Erythroblast (primary cell): ENCODE data around the gene VSX1.
A peak's percentile ranks its signal among the peaks of the same experiment; 100 is the strongest.

Source experiments
- DNase-seq, 2 experiments: peaks; one replicate each; lab custom pipeline; 2025; lab: John Stamatoyannopoulos, UW
- GATA1 ChIP-seq: IDR thresholded peaks from 2 replicates; pipeline ENCODE4 v1.6.1; 2011; ENCODE audit warnings: low read depth, mild to moderate bottlenecking, control low read depth, low read length, moderate library complexity
- POLR2A ChIP-seq: IDR thresholded peaks from 2 replicates; pipeline ENCODE4 v1.6.1; 2011; ENCODE audit warnings: mild to moderate bottlenecking, low read length

VSX1 gene

DNA sequence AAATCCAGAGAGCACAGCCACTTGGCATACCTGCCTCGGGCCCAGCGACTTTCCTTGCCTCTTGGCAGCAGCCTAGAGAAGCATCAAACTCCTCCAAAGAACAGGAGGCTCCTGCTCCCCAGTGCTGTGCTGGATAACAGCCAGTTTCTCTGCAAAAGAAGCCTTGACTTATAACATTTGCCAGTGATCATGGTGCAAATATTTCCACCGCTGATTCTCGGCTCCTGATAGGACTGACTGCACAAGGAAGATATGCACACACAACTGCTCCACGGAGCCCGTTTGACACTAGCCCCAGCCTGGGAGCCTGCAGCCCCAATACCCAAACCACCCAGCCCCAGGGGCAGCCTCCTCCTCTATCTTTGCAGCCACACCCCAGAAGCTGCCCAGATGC, 41.5 kb downstream of the VSX1 start:
- TF ChIP-seq POLR2A (peak; percentile 50), GATA1 (no peak)

DNA sequence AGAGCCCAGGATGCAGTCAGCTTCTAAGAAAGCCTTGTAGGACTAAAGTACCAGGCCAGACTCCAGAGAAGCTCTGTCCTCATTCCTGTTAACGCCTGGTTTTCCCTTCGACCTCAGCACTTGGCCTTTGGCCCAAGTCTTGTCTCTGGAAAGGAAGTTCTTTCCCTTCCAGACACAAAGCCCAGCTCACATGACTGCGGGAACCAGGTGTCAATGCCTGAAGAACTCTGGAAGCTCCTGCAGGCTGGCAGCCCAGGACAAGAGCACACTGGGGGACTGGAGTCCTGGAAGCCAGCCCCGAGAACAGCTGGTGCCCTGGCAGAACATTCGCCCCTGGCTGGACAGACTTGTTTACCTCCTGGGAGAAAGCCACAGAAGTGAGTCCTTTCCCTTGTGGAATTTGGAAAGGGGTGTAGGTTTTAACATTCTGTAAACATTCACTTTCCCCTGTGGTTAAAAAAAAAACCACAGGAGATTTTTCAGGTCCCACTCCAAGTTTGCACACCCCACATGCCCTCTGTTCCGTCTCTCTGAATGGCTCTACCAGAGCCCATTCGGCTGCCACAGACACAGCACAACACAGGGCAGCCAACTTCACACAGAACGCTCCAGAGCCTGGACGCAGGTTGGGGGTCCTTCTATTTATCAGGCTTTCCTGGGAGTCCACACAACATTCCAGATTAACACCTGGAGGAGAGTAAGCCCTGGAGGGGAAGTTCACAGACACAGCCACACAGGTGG, 42.1 kb downstream of the VSX1 start:
- TF ChIP-seq POLR2A (no peak), GATA1 (no peak)
- DNase-seq, result no peak

More for the DNA sequence above, 41.5 kb downstream of the VSX1 start:
- DNase-seq, result peak; percentile 89 to 96

DNA sequence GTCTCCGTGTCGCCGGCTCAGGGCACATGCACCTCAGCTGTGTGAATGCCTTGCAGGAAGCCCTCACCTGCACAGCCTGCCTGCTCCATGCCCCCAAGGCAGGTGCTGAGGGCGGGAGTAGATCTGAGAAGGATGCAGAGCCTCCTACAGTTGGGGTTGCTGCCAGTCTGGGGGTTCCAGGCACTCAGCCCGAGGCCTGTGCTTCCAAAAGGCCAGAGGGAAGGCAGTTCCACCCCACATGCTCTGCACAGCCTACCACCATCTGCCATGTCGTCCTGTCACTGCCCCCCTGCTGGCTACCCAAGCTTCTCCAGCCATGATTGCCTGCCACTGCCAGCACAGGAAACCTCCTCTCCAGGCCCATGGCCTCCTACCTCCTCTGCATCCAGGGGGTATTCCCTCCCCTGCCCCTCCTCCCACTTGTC, 43.3 kb downstream of the VSX1 start:
- DNase-seq, result no peak
- TF ChIP-seq POLR2A, result no peak
- no peak for TF ChIP-seq GATA1

DNA sequence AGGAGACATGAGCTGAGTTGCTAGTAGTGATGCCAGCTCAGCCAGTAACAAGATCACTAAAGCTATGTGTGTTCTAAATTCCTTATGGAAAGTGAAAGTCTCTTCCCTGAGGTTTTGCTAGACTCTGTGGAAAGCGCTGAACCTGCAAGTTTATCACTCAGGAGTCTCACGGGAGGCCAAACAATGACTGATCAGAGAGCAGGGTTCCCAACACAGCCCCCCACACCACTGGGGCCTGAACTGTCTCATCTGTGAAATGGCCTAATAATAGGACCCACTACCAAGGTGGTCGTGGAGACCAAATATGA, 43.9 kb downstream of the VSX1 start:
- no peak for TF ChIP-seq GATA1
- no peak for TF ChIP-seq POLR2A
- no peak for DNase-seq

DNA sequence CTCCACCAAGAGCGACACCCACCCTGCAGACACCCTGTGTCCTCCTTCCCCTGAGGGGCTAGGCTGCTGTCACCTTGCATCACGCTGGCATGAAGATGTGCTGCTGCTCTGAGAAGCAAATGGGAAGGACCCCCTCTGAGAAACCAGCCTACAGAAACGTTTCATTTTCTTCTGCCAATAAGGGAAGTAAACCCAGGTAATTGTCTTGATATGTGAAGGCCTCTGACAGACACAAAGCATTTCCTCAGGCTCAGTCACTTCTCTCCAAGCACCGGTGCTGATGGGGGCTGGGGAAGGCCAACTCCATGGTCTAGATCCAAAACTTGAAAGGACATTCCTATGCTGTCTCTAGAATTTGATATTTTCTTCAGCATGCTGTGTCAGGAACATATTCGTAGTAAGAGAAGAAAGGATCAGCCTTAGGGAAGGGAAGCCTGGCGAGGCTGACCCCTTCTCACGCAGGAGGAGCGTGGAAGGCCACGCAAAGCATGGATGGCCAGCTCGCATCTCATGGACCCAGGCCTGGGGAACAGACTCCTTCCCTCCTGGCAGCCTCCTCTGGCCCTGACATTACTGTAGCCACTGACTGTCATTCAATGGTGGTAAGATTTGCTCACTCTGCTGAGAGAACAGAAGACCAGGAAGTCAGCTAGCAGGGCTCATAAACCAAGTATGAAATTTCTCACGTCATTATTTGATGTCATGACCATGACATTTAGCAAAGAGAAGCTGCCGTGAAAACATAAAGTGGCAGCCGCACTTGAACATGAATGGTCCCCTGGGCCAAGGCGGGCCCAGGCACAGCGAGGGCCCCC, 44.4 kb downstream of the VSX1 start:
- no peak for TF ChIP-seq GATA1
- no peak for TF ChIP-seq POLR2A

DNA sequence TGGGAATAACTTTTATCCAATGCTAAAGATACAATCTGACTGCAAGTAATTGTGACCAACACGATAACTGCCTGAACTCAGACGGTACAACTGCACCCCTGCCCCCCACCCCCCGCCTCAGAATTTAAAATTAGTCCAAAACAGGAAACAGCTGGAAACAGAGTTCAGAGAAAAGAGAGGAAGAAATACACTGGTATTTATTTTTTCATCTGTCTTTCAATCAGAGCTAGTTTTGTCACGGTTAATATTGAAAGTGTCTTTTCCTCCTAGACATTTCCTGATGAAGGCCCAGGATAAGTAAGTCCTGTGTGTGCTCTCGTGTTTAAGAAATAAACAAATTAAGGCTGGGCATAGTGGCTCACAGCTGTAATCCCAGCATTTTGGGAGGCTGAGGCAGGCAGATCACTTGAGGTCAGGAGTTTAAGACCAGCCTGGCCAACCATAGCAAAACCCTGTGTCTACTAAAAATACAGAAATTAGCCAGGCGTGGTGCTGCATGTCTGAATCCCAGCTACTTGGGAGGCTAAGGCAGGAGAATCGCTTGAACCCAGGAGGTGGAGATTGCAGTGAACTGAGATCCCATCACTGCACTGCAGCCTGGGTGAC, 45.5 kb downstream of the VSX1 start:
- TF ChIP-seq GATA1 (no peak), POLR2A (no peak)
- peak; percentile 23 to 32 for DNase-seq

More for the DNA sequence above, 44.4 kb downstream of the VSX1 start:
- no peak for DNase-seq

DNA sequence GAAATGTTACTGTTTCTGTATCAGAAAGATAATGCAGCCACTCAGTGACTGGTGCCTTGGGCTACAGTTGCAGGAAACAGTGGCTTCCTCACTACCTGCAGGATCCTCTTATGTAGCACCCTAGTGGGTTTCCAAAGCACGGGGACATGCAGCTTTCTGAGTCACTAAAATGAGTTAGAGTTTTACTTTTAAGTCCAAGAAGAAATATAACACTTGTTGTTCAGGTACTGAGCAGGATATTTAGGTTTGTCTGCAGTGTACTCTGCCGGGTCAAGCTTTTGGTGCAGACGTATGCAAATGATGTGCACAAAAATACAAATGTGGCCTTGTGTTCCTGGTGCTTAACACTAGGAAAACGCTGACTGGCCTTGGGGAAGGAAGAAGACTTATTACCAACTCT, 46.0 kb downstream of the VSX1 start:
- peak; percentile 18 to 29 for DNase-seq
- no peak for TF ChIP-seq POLR2A
- TF ChIP-seq GATA1, result no peak

DNA sequence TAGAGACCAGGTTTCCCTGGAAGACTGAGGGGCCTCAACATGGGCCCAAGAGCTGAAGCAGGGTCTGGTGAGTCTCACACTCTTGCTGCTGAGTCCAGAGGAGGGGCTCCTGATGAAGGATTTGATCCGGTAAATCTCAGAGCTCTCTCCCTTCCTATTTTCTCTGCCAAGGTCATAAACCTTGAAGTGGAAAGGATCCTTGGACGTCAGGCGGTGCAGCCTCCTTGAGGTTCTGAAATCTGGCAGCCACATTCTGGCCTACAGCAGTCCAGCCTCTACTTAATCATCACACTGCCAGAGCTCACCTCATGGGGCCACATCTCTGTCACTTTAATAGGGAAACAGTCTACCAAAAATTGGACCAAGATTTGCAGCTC, 48.0 kb downstream of the VSX1 start:
- TF ChIP-seq GATA1 (no peak), POLR2A (no peak)
- DNase-seq, result no peak

DNA sequence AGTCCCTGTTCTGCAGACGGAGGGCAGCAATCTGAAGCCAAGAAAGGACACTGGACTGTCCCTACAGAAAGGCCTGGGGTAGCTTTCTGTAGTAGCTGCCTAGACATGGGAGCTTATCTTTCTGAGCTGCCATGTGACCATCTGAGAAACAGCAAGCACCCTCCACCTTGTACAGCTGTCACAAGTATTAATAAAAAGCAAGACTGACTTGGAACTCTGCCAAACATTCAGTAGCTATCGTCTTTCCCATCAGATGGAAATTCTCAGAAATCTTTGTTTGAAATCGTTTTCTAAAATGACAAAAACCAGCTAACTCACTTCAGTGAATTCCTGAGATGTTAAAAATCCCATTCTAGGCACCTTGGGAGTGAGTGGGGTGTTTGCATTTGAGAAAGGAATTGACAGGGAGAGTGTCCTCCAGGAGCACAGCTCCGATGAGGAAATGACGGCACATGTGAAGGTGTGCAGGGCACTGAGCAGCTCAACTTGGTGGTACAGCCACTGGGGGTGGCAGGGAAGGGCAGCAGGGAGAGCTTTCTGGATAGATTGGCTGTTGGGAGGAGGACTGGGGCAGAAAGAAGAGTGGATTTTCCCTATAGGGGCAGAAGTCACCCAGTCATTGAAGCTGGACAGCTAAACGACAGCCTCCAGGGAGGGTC, 48.5 kb downstream of the VSX1 start:
- DNase-seq, result peak; percentile 48 to 58
- TF ChIP-seq POLR2A (no peak), GATA1 (no peak)

DNA sequence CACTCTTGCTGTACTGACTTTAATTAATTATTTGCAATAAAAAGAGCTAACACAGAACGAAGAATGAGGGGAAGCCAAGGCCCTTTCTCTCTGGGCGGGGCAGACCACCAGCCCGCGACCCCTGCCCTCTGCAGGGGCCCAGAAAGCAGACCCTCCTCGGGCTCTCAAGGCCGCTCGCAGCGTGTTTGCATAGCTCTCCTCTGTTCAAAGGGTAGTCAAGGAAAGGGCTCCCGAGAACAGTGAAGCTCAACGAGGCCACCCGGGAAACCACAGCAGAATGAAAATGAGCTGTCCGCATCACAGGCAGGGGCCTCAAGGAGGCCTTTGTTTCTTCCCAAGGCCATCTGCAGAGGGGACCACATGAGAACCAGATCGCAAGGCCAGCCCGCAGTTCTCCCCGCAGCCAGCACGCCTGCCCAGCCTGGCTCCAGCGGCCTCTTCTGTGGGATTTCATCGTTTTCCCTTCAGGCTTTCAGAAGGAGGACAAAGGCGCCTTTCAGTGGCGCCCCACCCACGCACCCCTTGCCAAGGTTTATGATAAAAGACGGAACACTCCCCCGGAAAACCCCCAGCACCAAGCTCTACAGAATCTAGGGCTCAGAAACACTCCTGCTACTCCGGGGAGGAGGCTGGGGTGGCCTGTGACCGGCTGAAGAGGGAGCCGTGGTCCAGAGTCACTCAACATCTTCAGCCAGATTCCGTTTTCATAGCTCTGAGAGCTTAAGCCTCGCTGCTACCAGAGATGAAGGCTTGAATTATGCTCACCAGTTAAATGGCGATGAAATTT, 49.3 kb downstream of the VSX1 start:
- TF ChIP-seq GATA1 (no peak), POLR2A (no peak)
- DNase-seq, result no peak

DNA sequence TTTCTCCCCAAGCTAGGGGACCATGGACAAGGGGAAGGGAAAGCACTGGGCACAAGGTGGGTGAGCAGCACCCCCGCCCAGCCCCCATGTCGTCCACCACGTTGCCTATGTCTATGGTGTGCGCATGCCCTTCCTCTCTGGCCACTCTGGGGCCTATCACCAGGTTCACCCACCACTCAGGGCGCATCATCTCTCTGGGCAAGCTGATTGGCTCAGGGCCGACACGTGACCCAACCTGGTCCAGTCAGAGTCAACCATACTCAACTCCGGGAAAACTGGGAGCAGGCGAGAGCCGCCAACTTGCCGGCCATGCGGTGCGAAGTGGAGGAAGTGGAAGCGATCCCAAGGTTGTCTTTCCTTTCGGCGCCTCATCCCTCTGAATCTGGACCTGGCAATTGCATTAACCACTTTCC, 49.9 kb downstream of the VSX1 start:
- TF ChIP-seq GATA1, result no peak
- no peak for TF ChIP-seq POLR2A
- no peak for DNase-seq

DNA sequence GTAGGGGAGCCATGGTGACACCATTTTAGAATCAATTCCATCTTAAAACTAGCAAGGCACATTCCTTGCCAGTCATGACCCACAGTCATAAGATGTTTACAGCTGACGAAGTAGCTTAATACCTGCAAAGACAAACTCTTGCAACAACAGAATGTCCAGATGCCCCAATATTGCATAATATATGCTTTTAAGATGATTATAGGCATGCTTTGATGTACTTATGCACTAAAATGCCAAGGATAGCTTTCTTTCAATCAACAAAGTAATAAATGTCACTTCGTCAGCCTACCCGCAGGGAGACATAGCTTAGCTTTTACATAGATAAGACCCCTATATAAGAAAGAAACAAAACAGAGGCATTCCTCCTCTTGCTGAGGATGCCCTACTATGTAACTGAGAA, 50.7 kb downstream of the VSX1 start:
- no peak for DNase-seq
- TF ChIP-seq GATA1 (no peak), POLR2A (no peak)
